H1 (cell line): Measurements from ENCODE around the gene ARHGAP26. TPM values are rescaled to one million over a fixed set of nuclear protein-coding genes. Genes with fewer than 3 reads are reported as not detected.

Experiments used
- CTCF ChIA-PET: fragments of 300-600 bp; sonication (Branson Sonifier 250); formaldehyde crosslinking; loops from one replicate; lab custom pipeline; 2021; ENCODE audit not compliant: partially characterized antibody; lab: Charles Lee
- POLR2A ChIA-PET: fragments of 300-600 bp; sonication (Branson Sonifier 250); formaldehyde crosslinking; loops from one replicate; lab custom pipeline; 2021; ENCODE audit warnings: inconsistent platforms; ENCODE audit not compliant: partially characterized antibody; lab: Charles Lee
- DNase-seq, 2 experiments: peaks; one replicate each; pipeline versions ENCODE4 v3.0.0 to v3.0.0-alpha.2; 2010 to 2022; ENCODE audit warnings: low spot score in 2 of 2, low read depth in 1 of 2, mixed read lengths in 1 of 2
- FAIRE-seq: peaks from 2 replicates; lab custom pipeline; 2011; peaks lifted over from hg19 to GRCh38; lab: Jason Lieb, UNC
- H2AFZ ChIP-seq: 2 replicates; pipeline ENCODE4 v1.8.1; 2012; ENCODE audit warnings: low read length, inconsistent platforms
- H2AK5ac ChIP-seq: 2 replicates; pipeline ENCODE4 v1.6.1; 2013; ENCODE audit warnings: low read depth, low read length
- H2BK120ac ChIP-seq: replicated peaks from 2 replicates; pipeline ENCODE3; 2013; ENCODE audit warnings: low read depth, low read length, inconsistent platforms
- H2BK12ac ChIP-seq: 2 replicates; pipeline ENCODE4 v1.6.1; 2013; ENCODE audit warnings: low read depth, low read length
- H2BK15ac ChIP-seq: 2 replicates; pipeline ENCODE4 v1.6.1; 2013; ENCODE audit warnings: low read length
- H2BK20ac ChIP-seq: 2 replicates; pipeline ENCODE4 v1.6.1; 2013; ENCODE audit warnings: low read length
- H2BK5ac ChIP-seq: 2 replicates; pipeline ENCODE4 v1.6.1; 2013; ENCODE audit warnings: low read depth, low read length
- H3K14ac ChIP-seq: 2 replicates; pipeline ENCODE4 v1.6.1; 2013; ENCODE audit warnings: inconsistent platforms; ENCODE audit not compliant: insufficient read length
- H3K18ac ChIP-seq: 2 replicates; pipeline ENCODE4 v1.6.1; 2013; ENCODE audit warnings: low read length; ENCODE audit errors: extremely low read depth
- H3K23ac ChIP-seq: 2 replicates; pipeline ENCODE4 v1.6.1; 2013; ENCODE audit warnings: inconsistent platforms; ENCODE audit not compliant: insufficient read length
- H3K23me2 ChIP-seq: 2 replicates; pipeline ENCODE4 v1.6.1; 2013; ENCODE audit warnings: low read depth, low read length
- H3K27ac ChIP-seq: 2 replicates; pipeline ENCODE4 v1.6.1; 2011; ENCODE audit warnings: low read depth, low read length, inconsistent platforms
- H3K27me3 ChIP-seq, 4 experiments: replicated peaks in 1 of 4; 1 replicate in 1 of 4; 2 replicates in 3 of 4; pipeline versions ENCODE4 v1.6.1 to v1.8.1; 2011 to 2013; ENCODE audit warnings: low read length in 3 of 4, mild to moderate bottlenecking in 3 of 4, inconsistent platforms in 2 of 4, mixed read lengths in 2 of 4, moderate library complexity in 1 of 4; ENCODE audit not compliant: control insufficient read depth in 3 of 4, insufficient read depth in 3 of 4; ENCODE audit errors: extremely low read depth in 1 of 4
- H3K36me3 ChIP-seq, 4 experiments: 2 replicates each; pipeline versions ENCODE4 v1.6.1 to v1.8.1; 2011 to 2013; ENCODE audit warnings: mild to moderate bottlenecking in 4 of 4, low read length in 3 of 4, moderate library complexity in 2 of 4, control low read depth in 1 of 4, inconsistent platforms in 1 of 4; ENCODE audit not compliant: insufficient read depth in 4 of 4, control insufficient read depth in 2 of 4
- H3K4ac ChIP-seq: replicated peaks from 2 replicates; pipeline ENCODE3; 2013; ENCODE audit warnings: low read length, low read depth, mixed read lengths, inconsistent platforms; ENCODE audit not compliant: insufficient read length
- H3K4me1 ChIP-seq, 4 experiments: replicated peaks in 1 of 4; 1 replicate in 1 of 4; 2 replicates in 3 of 4; pipeline versions ENCODE4 v1.6.1 to v1.8.1; 2011 to 2013; ENCODE audit warnings: low read length in 3 of 4, inconsistent platforms in 2 of 4, mixed read lengths in 1 of 4; ENCODE audit not compliant: insufficient read depth in 4 of 4, control insufficient read depth in 3 of 4
- H3K4me2 ChIP-seq, 2 experiments: 2 replicates each; pipeline versions ENCODE4 v1.6.1 to v1.8.1; 2011 to 2013; ENCODE audit warnings: low read depth in 2 of 2, low read length in 2 of 2, control low read depth in 1 of 2, inconsistent platforms in 1 of 2, mild to moderate bottlenecking in 1 of 2; ENCODE audit not compliant: insufficient read depth in 1 of 2
- H3K4me3 ChIP-seq, 4 experiments: fragments of 200-600, 300-600 bp in 1 of 4; sonication (generic), shearing (Covaris generic), sonication (Bioruptor Twin) in 1 of 4; 2 replicates each; pipeline versions ENCODE4 v1.5.1 to v1.8.1; 2011 to 2016; ENCODE audit warnings: low read length in 4 of 4, low read depth in 3 of 4, control low read depth in 2 of 4, inconsistent platforms in 2 of 4, mild to moderate bottlenecking in 2 of 4, mixed read lengths in 1 of 4, moderate library complexity in 1 of 4; ENCODE audit not compliant: insufficient read depth in 2 of 4; ENCODE audit errors: extremely low read depth in 1 of 4
- H3K56ac ChIP-seq: replicated peaks from 2 replicates; pipeline ENCODE3; 2013; ENCODE audit warnings: low read depth, mild to moderate bottlenecking, mixed read lengths, low read length, inconsistent platforms; ENCODE audit not compliant: insufficient read length
- H3K79me1 ChIP-seq: 2 replicates; pipeline ENCODE4 v1.6.1; 2013; ENCODE audit warnings: low read depth, low read length, control low read depth
- H3K79me2 ChIP-seq, 2 experiments: 2 replicates each; pipeline versions ENCODE4 v1.6.1 to v1.8.1; 2012 to 2013; ENCODE audit warnings: low read length in 2 of 2, mild to moderate bottlenecking in 2 of 2, inconsistent platforms in 1 of 2; ENCODE audit not compliant: insufficient read depth in 2 of 2, control insufficient read depth in 1 of 2
- H3K9ac ChIP-seq, 4 experiments: replicated peaks in 1 of 4; 1 replicate in 1 of 4; 2 replicates in 3 of 4; pipeline versions ENCODE4 v1.6.1 to v1.8.1; 2011 to 2013; ENCODE audit warnings: low read depth in 3 of 4, low read length in 3 of 4, control low read depth in 2 of 4, mild to moderate bottlenecking in 2 of 4, moderate library complexity in 2 of 4, inconsistent platforms in 1 of 4; ENCODE audit errors: extremely low read depth in 1 of 4
- H3K9me3 ChIP-seq, 2 experiments: 2 replicates each; pipeline versions ENCODE4 v1.6.1 to v1.8.1; 2012 to 2013; ENCODE audit warnings: mild to moderate bottlenecking in 2 of 2, moderate library complexity in 2 of 2, control low read depth in 1 of 2, inconsistent platforms in 1 of 2, low read depth in 1 of 2, low read length in 1 of 2, mixed read lengths in 1 of 2; ENCODE audit not compliant: insufficient read depth in 2 of 2
- H4K20me1 ChIP-seq, 2 experiments: replicated peaks in 1 of 2; 2 replicates each; pipeline versions ENCODE3 to v1.8.1; 2011 to 2013; ENCODE audit warnings: inconsistent platforms in 2 of 2, low read length in 2 of 2, mild to moderate bottlenecking in 1 of 2; ENCODE audit not compliant: insufficient read depth in 2 of 2, control insufficient read depth in 1 of 2
- H4K5ac ChIP-seq: 2 replicates; pipeline ENCODE4 v1.6.1; 2013; ENCODE audit warnings: low read length, low read depth, mixed read lengths, inconsistent platforms; ENCODE audit not compliant: insufficient read length
- H4K8ac ChIP-seq: 2 replicates; pipeline ENCODE4 v1.8.0; 2013; ENCODE audit warnings: mild to moderate bottlenecking, moderate library complexity, low read length, inconsistent platforms; ENCODE audit not compliant: insufficient read depth; ENCODE audit errors: extremely low read depth
- H4K91ac ChIP-seq: replicated peaks from 2 replicates; pipeline ENCODE3; 2013; ENCODE audit warnings: low read length, mixed read lengths, inconsistent platforms; ENCODE audit not compliant: insufficient read length
- ASH2L ChIP-seq: fragments of 200-600, 300-600 bp; sonication (generic); IDR thresholded peaks from one replicate; pipeline ENCODE4 v1.7.1; 2017; ENCODE audit warnings: low read length
- CBX8 ChIP-seq: fragments of 300-800, 300-1000 bp; sonication (generic); IDR thresholded peaks from 2 replicates; pipeline ENCODE4 v1.7.1; 2016; ENCODE audit warnings: low read depth, low read length, borderline replicate concordance
- CHD2 ChIP-seq: IDR thresholded peaks from 2 replicates; pipeline ENCODE4 v1.6.1; 2012; ENCODE audit warnings: low read length, improper control_type of control experiment
- KDM4A ChIP-seq: IDR thresholded peaks from one replicate; pipeline ENCODE4 v1.7.1; 2012; ENCODE audit warnings: low read depth, mild to moderate bottlenecking, moderate library complexity, low read length, inconsistent platforms; ENCODE audit not compliant: severe bottlenecking
- MAFK ChIP-seq: IDR thresholded peaks from 2 replicates; pipeline ENCODE4 v1.6.1; 2012; ENCODE audit warnings: low read depth, mild to moderate bottlenecking, improper control_type of control experiment, low read length
- RBBP5 ChIP-seq: IDR thresholded peaks from 2 replicates; pipeline ENCODE4 v1.7.1; 2012; ENCODE audit warnings: low read depth, mild to moderate bottlenecking, inconsistent platforms, low read length, moderate library complexity, borderline replicate concordance
- RXRA ChIP-seq: IDR thresholded peaks from 2 replicates; pipeline ENCODE4 v1.6.1; 2011; ENCODE audit warnings: low read depth, mild to moderate bottlenecking, low read length, moderate library complexity; ENCODE audit not compliant: insufficient read depth
- SP4 ChIP-seq: IDR thresholded peaks from 2 replicates; pipeline ENCODE4 v1.6.1; 2012; ENCODE audit warnings: low read length, inconsistent platforms
- TAF1 ChIP-seq: IDR thresholded peaks from 2 replicates; pipeline ENCODE4 v1.6.1; 2011; ENCODE audit warnings: mild to moderate bottlenecking, low read depth, low read length
- TBP ChIP-seq: IDR thresholded peaks from 2 replicates; pipeline ENCODE4 v1.6.1; 2011; ENCODE audit warnings: low read depth, low read length, improper control_type of control experiment
- TCF12 ChIP-seq: IDR thresholded peaks from 2 replicates; pipeline ENCODE4 v1.6.1; 2011; ENCODE audit warnings: low read depth, mild to moderate bottlenecking, low read length
- WGBS, 2 experiments: shearing (Covaris generic) in 1 of 2; methylation state at CpG; one replicate each; pipeline versions ENCODE4 v1.1.6 to v1.1.7; 2013 to 2015; ENCODE audit warnings: low lambda C conversion rate in 2 of 2, mixed read lengths in 2 of 2, inconsistent platforms in 1 of 2, low coverage in 1 of 2, missing lambda C conversion rate in 1 of 2; ENCODE audit not compliant: insufficient replicate concordance in 2 of 2, insufficient coverage in 1 of 2, insufficient read length in 1 of 2; ENCODE audit errors: extremely low coverage in 1 of 2, missing lambda C conversion rate in 1 of 2; 5-methylcytosine and 5-hydroxymethylcytosine counted together
- polyA plus RNA-seq, 7 experiments: library from polyadenylated mRNA; depleted of rRNA in 3 of 7; stranded (reverse) in 5 of 7; unstranded in 2 of 7; fragments of >200 nt in 5 of 7; fragments of 200-250 nt in 2 of 7; gene quantifications; 1 replicate in 5 of 7; 2 replicates in 1 of 7; 4 replicates in 1 of 7; pipeline versions ENCODE4 v1.2.1 to v1.2.3, GENCODE V29; 2011 to 2013; ENCODE audit warnings: missing spikeins in 2 of 7, mixed read lengths in 2 of 7
- total RNA-seq: library from RNA; stranded (reverse); fragmentation: NEBNext Ultra II Directional; extraction: Animal tissue kit (Norgen Biotek cat#: 25700); gene quantifications from 2 replicates; pipeline ENCODE4 v1.2.1, GENCODE V29; 2021
- TF ChIP-seq, protein P1 (sequence below): IDR thresholded peaks from 2 replicates; pipeline ENCODE4 v1.6.1; 2012; ENCODE audit warnings: inconsistent platforms

Gene ARHGAP26
- total and polyA plus RNA-seq, 2 of the 8 experiments (the other 6 are each of a cell fraction or from before 2014, with no cell fraction given): 7.1 to 24.8 TPM

DNA sequence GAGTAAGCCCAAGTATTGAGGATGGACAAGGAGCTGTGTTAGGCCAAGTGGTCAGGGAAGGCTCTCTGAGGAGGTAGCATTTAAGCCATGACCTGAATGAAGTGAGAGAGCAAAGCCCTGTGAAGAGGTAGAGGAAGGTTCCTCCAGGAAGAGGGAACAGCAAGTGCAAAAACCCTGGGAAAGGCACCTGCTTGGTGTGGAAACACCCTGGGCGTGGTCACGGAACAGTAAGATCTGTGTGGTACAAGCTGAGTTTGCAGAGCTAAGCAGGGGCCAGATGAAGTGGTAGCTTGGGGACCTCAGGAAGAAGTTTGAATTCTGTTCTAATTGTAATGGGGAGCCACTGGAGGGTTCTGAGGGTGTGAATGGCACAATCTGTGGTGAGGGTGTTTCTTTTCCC lies 310.2 kb downstream of the ARHGAP26 start:
- FAIRE-seq (no peak), DNase-seq (no peak)
- Histone ChIP-seq H2BK20ac (no peak overlapping the region), H3K9ac (no peak overlapping the region), H3K79me1 (no peaks in the 10 kb centered on the region), H2BK5ac (no peak overlapping the region), H4K20me1 (no peaks in the 10 kb centered on the region), H3K14ac (no peak overlapping the region), H3K4me2 (no peak overlapping the region), H4K91ac (no peak overlapping the region), H3K56ac (no peak overlapping the region), H3K79me2 (no peaks in the 10 kb centered on the region), H2BK120ac (no peak overlapping the region), H3K18ac (no peak overlapping the region), H3K9me3 (no peaks in the 10 kb centered on the region), H3K4me3 (no peak overlapping the region), H3K27me3 (no peaks in the 10 kb centered on the region), H3K27ac (no peak overlapping the region; the same call in 1 of the 2 replicates), H2BK12ac (no peak overlapping the region; the same call in 1 of the 2 replicates), H2AFZ (no peak overlapping the region), H4K8ac (no peak overlapping the region), H3K36me3 (no peaks in the 10 kb centered on the region), H3K23me2 (no peaks in the 10 kb centered on the region), H4K5ac (no peak overlapping the region), H2BK15ac (no peak overlapping the region), H2AK5ac (no peak overlapping the region), H3K4ac (no peak overlapping the region), H3K23ac (no peak overlapping the region), H3K4me1 (peaks cover 0 to 3% (median 1%) of the 10 kb centered on the region in 4 experiments; a peak in 2 of 7 replicates)
- 97% methylated on average over 2 of the region's 2 CpGs; no CpG with 5 or more reads in 1 of the 2 experiments for WGBS, 2 experiments
- CTCF ChIA-PET: interaction anchor here (0.6 to 1.4 kb wide), 6 partner anchors 9 to 311 kb away, joined by 3 to 4 read pairs (median 3); no protein-coding TSS in a partner anchor
- POLR2A ChIA-PET: no interaction called here
- TF ChIP-seq MAFK (no peak), ASH2L (no peak), CBX8 (no peak), TBP (no peak), TAF1 (no peak), CHD2 (no peak), RXRA (no peak), RBBP5 (no peak), KDM4A (no peak), SP4 (no peak), TCF12 (no peak)
- TF ChIP-seq, protein P1, sequence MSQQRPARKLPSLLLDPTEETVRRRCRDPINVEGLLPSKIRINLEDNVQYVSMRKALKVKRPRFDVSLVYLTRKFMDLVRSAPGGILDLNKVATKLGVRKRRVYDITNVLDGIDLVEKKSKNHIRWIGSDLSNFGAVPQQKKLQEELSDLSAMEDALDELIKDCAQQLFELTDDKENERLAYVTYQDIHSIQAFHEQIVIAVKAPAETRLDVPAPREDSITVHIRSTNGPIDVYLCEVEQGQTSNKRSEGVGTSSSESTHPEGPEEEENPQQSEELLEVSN: no peak
